Activated T-helper 9 cell treated with anti-CD3 and anti-CD28 coated beads, Interleukin-2, amount 50 U/mL, for 16 hours (primary cell): ENCODE results near the gene KRTAP5-4.
"Not testable (repeated sequence)": the region's sequence is repeated elsewhere in the genome, so short reads cannot be mapped to it uniquely, and the experiment has no call there.

Source experiments
- DNase-seq: peaks from one replicate; pipeline ENCODE4 v3.0.0-alpha.2; 2020; ENCODE audit warnings: low read depth

KRTAP5-4 gene

DNA sequence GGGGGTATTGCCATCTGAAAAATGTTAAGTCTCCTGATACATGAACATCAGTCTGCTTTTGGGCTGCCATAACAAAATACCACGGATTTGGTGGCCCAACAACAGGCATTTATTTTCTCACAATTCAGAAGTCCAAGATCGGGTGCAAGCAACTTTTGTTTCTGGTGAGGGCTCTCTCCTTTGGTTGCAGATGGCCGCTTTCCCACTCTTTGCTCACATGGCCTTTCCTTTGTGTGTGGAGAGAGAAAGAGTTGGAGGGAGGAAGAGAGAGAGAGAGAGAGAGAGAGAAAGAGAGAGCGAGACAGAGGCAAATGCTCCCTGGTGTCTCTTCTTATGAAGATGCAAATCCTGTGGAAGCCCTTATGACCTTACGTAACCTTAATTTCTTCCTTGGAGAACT lies 21.3 kb downstream of the KRTAP5-4 start:
- DNase-seq, result no peak

DNA sequence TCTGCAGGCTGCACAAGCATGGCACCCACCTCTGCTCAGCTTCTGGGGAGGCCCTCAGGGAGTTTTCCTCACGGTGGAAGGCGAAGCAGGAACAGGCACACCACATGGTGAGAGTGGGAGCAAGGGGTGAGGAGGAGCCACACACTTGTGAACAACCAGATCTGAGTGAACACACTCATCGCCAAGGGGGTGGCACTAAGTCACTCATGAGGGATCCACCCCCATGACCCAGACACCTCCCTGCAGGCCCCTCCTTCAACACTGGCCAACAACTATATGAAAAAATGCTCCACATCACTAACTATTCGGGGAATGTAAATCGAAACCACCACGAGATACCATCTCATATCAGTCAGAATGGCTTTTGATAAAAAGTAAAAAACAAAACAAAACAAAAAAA lies 23.1 kb downstream of the KRTAP5-4 start:
- no peak for DNase-seq

DNA sequence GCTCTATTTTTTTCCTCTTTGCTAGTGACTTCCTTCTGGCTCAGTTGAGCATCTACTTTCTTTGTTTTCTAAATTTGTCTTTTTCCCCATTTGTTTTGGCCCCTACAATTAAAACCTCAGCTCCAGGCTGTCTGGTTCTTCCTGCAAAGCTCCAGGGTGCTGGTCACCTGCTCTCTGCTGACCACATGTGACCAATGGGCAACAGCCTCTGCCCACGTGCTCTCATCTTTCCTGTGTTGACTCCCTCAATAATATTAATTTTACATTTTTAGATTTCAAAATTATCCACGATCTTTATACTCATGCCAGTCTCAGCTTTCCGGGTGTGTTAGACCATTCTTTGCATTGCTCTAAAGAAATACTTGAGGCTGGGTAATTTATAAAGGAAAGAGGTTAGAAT lies 23.5 kb downstream of the KRTAP5-4 start:
- not testable (repeated sequence) for DNase-seq

DNA sequence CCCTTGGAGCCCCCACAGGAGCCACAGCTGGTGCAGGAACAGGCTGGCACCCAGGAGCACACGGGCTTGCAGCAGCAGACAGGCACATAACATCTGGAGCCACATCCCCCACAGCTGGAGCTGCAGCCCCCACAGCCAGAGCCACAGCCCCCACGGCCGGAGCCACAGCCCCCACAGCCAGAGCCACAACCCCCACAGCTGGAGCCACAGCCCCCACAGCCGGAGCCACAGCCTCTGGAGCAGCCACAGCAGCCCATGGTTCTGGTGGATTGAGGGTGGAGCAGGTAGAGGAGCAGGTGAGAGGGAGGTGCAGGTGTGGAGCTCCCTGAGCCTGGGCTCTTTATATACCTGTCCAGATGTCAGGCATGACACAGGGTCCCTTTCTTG lies 24.0 kb downstream of the KRTAP5-4 start, which contains the start of gene KRTAP5-2:
Gene KRTAP5-2, minus strand, starts transcription at position 301 of the 387 bp plus-strand sequence. Its CDS starts 44 bp downstream, at position 257.
- DNase-seq, result no peak

DNA sequence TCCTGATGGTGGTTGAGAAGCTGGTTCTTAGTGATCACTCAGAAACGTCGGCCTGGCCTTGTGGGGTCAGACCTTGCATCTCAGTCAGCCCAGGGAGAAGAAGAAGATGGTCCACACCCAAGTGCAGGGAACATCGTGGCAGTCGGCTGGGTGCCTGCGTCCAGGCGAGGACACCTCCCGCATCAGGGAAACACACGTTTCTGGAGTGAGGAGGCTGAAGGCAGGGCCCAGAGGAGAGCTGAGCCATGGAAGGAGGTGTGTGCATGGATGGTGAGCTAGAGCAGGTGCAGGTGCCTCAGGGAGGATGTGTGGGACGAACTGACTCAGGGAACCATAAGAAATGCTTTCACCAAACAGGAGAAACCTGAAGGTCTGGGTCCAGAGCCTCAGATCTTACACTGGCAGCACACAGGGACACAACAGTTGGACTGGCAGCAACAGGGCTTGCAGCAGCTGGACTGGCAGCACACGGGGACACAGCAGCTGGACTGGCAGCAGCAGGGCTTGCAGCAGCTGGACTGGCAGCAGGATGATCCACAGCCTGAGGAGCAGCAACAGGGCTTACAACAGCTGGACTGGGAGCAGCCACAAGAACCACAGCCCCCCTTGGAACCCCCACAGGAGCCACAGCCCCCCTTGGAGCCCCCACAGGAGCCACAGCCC lies 24.5 kb downstream of the KRTAP5-4 start:
- no peak for DNase-seq

DNA sequence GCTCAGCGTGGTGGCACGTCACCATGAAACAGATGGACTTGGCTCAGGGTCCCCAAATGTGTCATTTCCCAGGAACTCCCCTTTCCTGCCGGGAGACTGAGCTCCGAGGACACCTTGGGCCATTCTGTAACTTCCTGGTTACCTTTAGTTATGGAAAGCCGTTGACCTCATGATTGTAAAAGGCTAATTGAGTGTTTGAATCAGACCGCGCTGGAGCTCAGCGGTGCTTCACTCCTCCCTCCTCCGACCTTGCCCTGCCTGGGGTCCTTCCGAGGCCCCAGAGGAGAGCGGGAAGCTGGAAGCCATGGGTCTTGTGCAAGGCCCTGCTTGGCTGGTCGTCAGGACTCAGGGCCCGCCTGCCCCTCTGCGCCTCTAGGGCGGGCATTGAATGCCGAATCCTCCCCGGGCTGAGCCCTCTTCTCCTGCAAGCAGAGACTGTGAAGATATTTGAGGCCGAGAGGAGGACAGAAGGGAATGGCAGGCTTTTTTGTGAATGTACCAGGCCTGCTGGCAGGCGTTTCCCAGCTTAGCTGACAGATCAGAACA lies 25.3 kb downstream of the KRTAP5-4 start:
- DNase-seq, result not testable (repeated sequence)

DNA sequence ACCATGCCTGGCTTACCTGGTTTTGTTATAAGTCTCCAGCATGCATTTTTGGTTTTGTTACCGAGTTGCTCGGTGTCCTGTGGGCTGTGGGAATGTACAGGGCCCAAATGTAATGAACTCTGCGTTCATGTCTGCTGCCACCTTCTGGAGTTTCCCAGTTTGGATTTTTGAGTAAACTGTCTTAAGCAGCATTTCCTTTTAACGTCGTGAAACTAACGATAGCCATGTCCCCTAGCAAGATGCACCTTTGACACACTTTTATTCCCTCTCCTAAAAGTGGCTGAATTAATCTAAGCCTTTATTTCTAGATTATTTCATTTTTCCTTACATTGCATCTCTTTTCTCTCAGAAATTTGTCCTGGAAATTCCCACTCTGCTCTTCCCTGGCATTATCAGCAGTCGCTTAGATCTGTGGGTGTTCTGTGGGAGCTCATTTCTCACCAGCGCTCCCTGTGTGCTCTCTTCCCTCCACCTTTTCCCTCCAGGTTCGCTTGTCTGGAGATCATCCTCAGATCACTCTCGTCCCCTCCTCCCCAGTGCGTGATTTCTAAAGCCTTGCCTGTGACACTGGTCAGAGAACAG lies 25.9 kb downstream of the KRTAP5-4 start:
- not testable (repeated sequence) for DNase-seq

DNA sequence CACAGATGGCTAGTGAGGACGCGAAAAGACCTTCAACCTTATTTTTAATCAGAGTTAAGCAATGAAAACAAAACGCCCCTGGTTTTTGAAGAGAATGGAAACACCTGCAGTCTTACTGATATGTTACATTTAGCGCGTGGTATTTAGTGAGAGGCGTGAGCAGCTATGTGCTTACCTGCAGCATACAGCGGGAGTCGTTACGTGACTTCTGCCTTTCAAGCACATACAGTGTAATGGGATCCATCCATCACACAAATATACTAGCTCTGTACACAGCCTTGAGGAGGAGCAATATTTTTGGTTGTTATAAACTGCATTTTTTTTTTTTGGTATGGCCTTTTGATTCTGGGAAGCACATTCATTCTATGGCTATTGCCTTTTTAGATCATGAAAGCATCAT lies 29.3 kb downstream of the KRTAP5-4 start:
- no peak for DNase-seq

DNA sequence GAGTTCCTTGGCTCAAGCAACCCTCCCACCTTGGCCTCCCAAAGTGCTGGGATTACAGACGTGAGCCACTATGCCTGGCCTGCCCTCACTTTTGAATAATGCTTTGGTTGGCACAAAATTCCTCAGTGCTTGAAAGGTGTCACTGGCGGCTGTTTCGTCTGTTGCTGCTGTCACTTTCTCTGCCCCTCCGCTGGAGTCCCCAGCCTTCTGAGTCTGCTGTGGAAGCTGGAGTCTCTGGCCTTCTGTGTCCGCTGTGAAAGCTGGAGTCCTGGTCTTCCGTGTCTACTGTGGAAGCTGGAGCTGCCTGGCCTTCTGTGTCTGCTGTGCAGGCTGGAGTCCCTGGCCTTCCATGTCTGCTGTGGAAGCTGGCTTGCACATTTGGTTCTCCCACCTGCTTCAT lies 31.9 kb downstream of the KRTAP5-4 start:
- DNase-seq, result no peak

DNA sequence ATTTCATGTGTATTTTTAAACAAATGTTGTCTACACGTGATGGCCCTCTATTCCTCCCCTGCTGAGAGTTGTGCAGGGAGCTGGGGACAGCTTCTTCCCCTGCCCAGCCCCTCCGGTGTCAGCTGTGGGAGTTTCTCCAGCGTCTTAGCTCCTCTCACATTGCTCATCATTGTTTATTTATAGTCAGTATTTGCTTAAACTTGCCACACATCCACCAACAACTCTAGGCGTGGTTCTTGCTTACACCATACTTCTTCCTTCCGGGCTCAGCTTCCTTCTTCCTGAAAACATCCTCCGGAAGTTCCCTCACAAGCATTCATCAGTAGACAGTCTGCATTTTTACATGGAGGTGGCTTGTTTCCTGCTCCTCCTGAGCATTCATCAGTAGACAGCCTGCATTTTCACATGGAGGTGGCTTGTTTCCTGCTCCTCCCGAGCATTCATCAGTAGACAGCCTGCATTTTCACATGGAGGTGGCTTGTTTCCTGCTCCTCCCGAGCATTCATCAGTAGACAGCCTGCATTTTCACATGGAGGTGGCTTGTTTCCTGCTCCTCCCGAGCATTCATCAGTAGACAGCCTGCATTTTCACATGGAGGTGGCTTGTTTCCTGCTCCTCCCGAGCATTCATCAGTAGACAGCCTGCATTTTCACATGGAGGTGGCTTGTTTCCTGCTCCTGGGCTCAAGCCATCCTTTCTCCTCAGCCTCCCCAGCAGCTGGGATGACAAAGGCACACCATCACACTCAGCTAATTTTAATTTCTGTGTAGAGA lies 32.6 kb downstream of the KRTAP5-4 start:
- not testable (repeated sequence) for DNase-seq

DNA sequence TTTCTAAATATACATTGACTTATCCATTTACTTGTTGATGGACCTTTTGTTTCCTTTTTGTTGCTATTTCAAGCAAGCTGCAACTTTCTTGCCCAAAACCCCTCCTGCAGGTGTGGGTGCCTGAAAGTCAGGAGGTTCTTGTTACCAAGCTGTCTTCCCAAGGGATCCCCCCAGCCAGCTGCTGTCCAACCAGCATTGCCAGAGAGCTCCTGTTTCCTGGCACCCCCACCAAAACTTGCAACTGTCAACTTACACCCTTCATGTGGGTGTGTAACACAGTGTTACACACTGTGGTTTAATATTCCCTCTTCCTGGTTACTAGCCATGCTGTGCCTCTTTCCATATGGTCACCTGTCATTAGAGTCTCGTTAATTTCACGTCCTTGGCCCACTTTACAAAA lies 35.2 kb downstream of the KRTAP5-4 start:
- no peak for DNase-seq

DNA sequence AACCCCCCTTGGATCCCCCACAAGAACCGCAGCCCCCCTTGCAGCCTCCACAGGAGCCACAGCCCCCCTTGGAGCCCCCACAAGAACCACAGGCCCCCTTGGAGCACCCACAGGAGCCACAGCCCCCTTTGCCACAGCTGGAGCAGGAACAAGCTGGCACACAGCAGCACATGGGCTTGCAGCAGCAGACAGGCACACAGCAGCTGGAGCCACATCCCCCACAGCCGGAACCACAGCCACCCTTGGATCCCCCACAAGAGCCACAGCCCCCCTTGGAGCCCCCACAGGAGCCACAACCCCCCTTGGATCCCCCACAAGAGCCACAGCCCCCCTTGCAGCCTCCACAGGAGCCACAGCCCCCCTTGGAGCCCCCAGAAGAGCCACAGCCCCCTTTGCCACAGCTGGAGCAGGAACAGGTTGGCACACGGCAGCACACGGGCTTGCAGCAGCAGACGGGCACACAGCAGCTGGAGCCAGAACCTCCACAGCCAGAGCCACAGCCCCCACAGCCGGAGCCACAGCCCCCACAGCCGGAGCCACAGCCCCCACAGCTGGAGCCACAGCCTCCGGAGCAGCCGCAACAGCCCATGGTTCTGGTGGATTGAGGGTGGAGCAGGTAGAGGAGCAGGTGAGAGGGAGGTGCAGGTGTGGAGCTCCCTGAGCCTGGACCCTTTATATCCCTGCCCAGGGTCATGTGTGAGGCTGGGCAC lies 37.1 kb downstream of the KRTAP5-4 start, which contains the start of gene KRTAP5-1:
Gene KRTAP5-1, minus strand, starts transcription at position 623 of the 710 bp plus-strand sequence. Its CDS starts 34 bp downstream, at position 589.
- DNase-seq, result not testable (repeated sequence)

DNA sequence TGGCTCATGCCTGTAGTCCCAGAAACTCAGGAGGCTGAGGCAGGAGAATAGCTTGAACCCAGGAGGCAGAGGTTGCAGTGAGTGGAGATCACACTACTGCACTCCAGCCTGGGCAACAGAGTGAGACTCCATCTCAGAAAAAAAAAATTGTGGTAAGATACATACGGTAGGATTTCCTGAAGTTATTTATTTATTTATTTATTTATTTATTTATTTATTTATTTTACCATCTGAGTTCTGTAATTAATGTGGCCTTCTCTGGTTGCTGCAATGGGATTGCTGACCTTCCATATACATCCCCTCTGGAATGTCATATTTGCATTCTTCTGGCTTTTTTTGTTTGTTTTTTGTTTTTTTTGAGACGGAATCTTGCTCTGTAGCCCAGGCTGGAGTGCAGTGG lies 39.0 kb downstream of the KRTAP5-4 start:
- not testable (repeated sequence) for DNase-seq

DNA sequence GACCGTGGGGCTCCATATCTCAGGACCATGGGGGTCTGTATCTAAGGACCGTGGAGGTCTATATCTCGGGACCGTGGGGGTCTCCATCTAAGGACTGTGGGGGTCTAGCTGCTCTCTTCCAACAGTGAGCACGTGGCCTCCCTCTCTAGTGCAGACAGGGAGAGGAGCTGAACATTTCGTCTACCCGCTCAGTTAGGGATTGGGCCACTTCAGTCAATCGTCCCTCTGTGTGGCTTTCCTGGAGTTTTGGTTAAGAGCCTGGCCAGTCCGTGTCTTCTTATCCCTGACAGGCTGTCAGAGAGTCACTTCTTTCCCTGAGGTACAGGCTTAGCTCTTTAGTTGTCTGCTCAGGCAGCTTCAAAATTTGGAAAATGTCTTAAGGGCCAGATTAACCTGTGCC lies 40.0 kb downstream of the KRTAP5-4 start:
- DNase-seq, result no peak

DNA sequence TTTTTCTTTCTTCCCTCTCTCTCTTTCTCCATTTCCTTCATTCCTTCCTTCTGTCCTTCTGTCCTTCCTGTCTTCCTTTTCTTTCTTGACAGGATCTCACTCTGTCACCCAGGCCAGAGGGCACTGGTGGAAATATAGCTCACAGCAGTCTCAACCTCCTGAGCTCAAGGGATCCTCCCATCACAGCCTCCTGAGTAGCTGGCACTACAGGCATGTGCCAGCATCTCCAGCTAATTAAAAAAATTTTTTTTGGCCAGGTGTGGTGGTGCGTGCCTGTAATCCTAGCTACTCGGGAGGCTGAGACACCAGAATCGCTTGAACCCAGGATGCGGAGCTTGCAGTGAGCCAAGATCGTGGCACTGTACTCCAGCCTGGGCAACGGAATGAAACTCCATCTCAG lies 45.1 kb downstream of the KRTAP5-4 start:
- no peak for DNase-seq

DNA sequence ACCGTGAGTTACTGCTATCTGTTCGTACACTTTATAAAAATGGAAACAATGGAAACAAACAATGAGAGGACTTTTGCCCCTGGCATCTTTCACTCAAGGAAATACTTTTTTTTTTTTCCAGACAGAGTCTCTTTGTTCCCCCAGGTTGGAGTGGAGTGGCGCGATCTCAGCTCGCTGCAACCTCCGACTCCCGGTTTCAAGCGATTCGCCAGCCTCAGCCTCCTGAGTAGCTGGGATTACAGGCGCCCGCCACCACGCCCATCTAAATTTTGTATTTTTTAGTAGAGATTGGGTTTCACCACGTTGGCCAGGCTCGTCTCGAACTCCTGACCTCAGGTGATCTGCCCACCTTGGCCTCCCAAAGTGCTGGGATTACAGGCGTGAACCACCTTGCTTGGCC lies 46.2 kb downstream of the KRTAP5-4 start:
- not testable (repeated sequence) for DNase-seq

DNA sequence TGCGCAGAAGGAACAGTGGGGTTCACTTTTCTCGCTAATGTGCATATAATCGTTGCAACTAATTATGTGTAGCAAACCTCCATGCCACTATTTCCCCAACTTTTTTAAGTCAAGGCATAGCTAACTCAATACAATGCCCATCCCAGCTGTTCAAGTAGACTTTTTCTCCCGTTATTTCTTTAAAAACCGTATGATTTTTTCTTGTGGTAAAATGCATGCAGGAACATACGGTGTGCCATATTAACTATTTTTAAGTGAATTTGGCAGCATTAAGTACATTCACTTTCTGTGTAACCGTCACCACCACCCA lies 47.0 kb downstream of the KRTAP5-4 start:
- DNase-seq, result no peak

DNA sequence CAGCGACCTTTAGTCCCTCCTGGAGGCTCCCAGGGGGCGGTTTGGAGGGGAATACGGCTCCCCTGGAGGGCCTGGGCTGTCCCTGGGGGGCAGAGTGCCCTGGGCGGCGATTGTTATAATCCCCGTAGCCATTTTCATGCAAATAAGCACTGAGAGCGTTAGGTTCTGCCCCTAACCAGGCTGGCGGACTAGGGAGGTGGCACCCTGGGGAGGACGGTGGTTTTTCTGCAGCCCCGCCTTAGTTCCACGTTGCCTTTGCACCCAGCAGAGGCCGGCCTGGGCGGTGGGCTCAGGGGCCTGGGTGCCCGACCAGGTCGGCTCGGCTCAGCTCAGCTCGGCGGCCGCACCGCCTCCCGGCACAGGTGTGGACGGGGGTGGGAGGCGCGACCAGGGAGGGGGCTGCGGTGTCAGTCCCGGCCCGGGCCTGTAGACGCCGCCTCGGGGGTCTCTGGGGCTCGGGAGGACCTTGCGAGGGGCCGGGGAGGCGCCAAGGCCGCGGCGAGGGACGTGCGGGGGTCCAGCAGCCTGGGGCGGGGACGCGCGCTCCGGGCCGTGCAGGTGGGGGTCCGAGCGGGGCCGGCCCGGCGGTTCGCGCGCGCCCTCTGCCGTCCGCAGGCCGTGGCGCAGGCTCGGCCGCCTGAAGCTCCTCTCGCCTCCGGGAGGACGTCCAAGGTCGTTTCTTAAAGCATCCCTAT lies 47.6 kb downstream of the KRTAP5-4 start:
- DNase-seq, result peak; percentile 47

DNA sequence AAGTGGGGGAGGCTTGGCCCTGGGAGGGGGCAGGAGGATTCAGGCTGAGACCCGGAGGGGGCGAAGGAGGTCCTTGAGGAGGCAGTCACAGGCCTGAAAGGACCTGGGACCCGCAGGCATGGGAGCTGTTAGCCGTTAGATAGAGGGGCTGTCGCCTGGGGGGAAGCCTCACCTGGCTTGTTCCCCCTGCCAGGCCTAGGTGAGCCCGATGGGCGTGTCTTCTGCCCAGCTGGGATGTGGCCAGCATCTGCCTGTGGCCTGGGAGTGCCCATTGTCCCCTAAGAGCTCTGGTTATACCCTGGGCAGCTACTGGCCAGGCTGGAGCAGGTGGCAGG lies 48.1 kb downstream of the KRTAP5-4 start:
- DNase-seq, result no peak

DNA sequence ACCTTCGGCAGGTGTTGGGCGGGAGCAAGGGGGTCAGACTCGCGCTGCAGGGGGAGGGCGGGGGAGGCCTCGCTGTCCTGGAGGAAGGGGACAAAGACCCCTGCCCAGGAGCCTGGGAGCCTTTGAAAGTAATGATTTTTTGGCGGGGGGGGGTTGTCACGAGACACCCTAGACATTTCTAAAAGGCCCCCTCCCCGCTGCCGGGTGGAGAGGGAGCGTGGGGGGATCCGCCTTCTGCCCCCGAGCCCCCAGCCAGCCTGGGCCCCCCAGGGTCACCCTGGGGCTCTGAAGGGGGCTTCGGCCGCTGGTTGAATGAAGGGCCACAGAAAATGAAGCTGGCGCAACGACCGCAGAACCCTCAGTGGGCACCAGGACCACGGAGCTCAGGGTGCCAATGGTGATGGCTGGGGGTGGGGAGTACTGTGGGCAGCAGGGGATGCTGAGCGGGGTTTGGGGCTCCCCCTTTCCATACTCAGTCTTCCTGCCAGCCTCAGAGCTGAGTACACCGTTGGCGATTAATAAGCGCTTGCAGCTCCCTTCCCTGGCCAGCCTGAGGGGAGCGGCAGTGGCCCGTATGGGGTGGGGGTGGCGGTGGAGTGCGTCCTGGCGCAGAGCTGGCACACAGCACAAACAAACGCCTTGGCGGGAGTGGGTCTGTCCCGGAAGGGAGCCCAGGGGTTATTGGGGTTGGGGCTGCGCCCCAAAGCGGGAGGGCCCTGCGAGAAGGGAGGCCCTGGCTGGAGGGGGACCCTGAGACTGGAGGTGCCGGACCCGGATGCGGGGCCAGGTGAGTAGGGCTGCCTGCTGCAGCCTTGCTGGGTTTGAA lies 48.6 kb downstream of the KRTAP5-4 start:
- no peak for DNase-seq
